K562 (cell line): ENCODE results near the gene MXD3. TPM values are rescaled to one million over a fixed set of nuclear protein-coding genes. Genes with fewer than 3 reads are reported as not detected.

Source experiments
- ELF2 ChIP-seq: fragments of 250-450 bp; sonication (Bioruptor Pico); IDR thresholded peaks from 2 replicates; pipeline ENCODE4 v1.5.0; 2021; ENCODE audit warnings: mild to moderate bottlenecking
- FOSL1 ChIP-seq: fragments of 200-800 bp; sonication (Bioruptor generic); conservative IDR thresholded peaks from 2 replicates; pipeline ENCODE4 v1.6.1; 2016; ENCODE audit warnings: missing genetic modification characterization, missing compliant biosample characterization
- GABPB1 ChIP-seq: sonication (generic); formaldehyde crosslinking; IDR thresholded peaks from 2 replicates; pipeline ENCODE4 v1.8.0; 2022; ENCODE audit warnings: mild to moderate bottlenecking, missing genetic modification reagents
- GATA2 ChIP-seq: sonication (generic); formaldehyde crosslinking; IDR thresholded peaks from 2 replicates; pipeline ENCODE4 v1.4.0; 2020; ENCODE audit warnings: mild to moderate bottlenecking, missing genetic modification reagents
- HDAC8 ChIP-seq: fragments of 450-650 bp; IDR thresholded peaks from 2 replicates; pipeline ENCODE4 v1.6.1; 2016; ENCODE audit warnings: mild to moderate bottlenecking, missing genetic modification characterization, moderate library complexity, missing compliant biosample characterization
- KDM4B ChIP-seq, 2 experiments: fragments of 450-650 bp in 1 of 2; sonication (generic) in 1 of 2; IDR thresholded peaks; 2 replicates each; pipeline ENCODE4 v1.6.1; 2016 to 2017; ENCODE audit warnings: borderline replicate concordance in 2 of 2, antibody characterized with exemption in 1 of 2, low read depth in 1 of 2, mild to moderate bottlenecking in 1 of 2
- MBD2 ChIP-seq: sonication (generic); IDR thresholded peaks from 2 replicates; pipeline ENCODE4 v1.6.1; 2016; ENCODE audit warnings: low read depth, borderline replicate concordance
- NFIX ChIP-seq: fragments of 250-450 bp; sonication (Bioruptor Pico); IDR thresholded peaks from 2 replicates; pipeline ENCODE4 v1.4.0; 2020; ENCODE audit warnings: low read depth, mild to moderate bottlenecking, moderate library complexity
- TOE1 ChIP-seq, 2 experiments: fragments of 450-650 bp in 1 of 2; sonication (generic) in 1 of 2; formaldehyde crosslinking in 1 of 2; IDR thresholded peaks; 2 replicates each; pipeline versions ENCODE4 v1.7.1 to v1.8.0; 2016 to 2022; ENCODE audit warnings: borderline replicate concordance in 2 of 2, mild to moderate bottlenecking in 2 of 2, antibody characterized with exemption in 1 of 2, inconsistent platforms in 1 of 2, low read depth in 1 of 2, missing genetic modification reagents in 1 of 2, moderate library complexity in 1 of 2
- ZFP1 ChIP-seq: fragments of 450-650 bp; formaldehyde crosslinking; IDR thresholded peaks from 2 replicates; pipeline ENCODE4 v1.4.0; 2020; ENCODE audit warnings: mild to moderate bottlenecking, mixed read lengths
- ZNF140 ChIP-seq: fragments of 250-450 bp; sonication (Bioruptor Pico); IDR thresholded peaks from 2 replicates; pipeline ENCODE4 v1.8.0; 2021; ENCODE audit warnings: moderate library complexity, mild to moderate bottlenecking, inconsistent platforms
- ZNF217 ChIP-seq: sonication (generic); formaldehyde crosslinking; IDR thresholded peaks from 2 replicates; pipeline ENCODE4 v1.8.0; 2022; ENCODE audit warnings: mild to moderate bottlenecking, missing genetic modification reagents
- ZNF668 ChIP-seq: fragments of 250-450 bp; sonication (Bioruptor Pico); IDR thresholded peaks from 2 replicates; pipeline ENCODE4 v1.8.0; 2022; ENCODE audit warnings: mild to moderate bottlenecking, inconsistent platforms
- ZNF75A ChIP-seq: fragments of 450-650 bp; formaldehyde crosslinking; IDR thresholded peaks from 2 replicates; pipeline ENCODE4 v1.4.0; 2020; ENCODE audit warnings: mild to moderate bottlenecking
- polyA plus RNA-seq, 8 experiments: library from polyadenylated mRNA; depleted of rRNA in 4 of 8; stranded (reverse) in 5 of 8; unstranded in 3 of 8; fragments of >200 nt; fragmentation: Nextera tagmentation in 2 of 8; fragmentation: Illumina TruSeq in 1 of 8; extraction: Ambion mirVana in 2 of 8; extraction: Trizol in 1 of 8; gene quantifications; 2 replicates each; pipeline versions ENCODE4 v1.2.1 to v1.2.3, GENCODE V29; 2011 to 2014; ENCODE audit warnings: inconsistent platforms in 1 of 8, missing spikeins in 1 of 8
- total RNA-seq, 7 experiments: library from RNA; depleted of rRNA in 6 of 7; stranded (reverse); fragments of >200 nt in 6 of 7; fragmentation: Illumina TruSeq in 2 of 7; extraction: Trizol in 2 of 7; gene quantifications; 2 replicates each; pipeline versions ENCODE4 v1.2.1 to v1.2.3, GENCODE V29; 2011 to 2021; ENCODE audit warnings: low replicate concordance in 1 of 7
- TF ChIP-seq, protein P1 (sequence below): sonication (generic); formaldehyde crosslinking; IDR thresholded peaks from 2 replicates; pipeline ENCODE4 v1.8.0; 2023; ENCODE audit warnings: mild to moderate bottlenecking, missing genetic modification reagents
- TF ChIP-seq, protein P2 (sequence below): IDR thresholded peaks from 2 replicates; pipeline ENCODE4 v1.6.1; 2011; ENCODE audit not compliant: insufficient read length; ENCODE audit errors: extremely low read depth
- TF ChIP-seq, protein P3 (sequence below), 2 experiments: fragments of 450-650 bp; conservative IDR thresholded peaks; 2 replicates each; pipeline ENCODE4 v1.6.1; 2017; ENCODE audit warnings: mild to moderate bottlenecking in 2 of 2, moderate library complexity in 2 of 2
- TF ChIP-seq, protein P4 (sequence below): fragments of 250-450 bp; sonication (Bioruptor Pico); IDR thresholded peaks from 2 replicates; pipeline ENCODE4 v1.9.0; 2021; ENCODE audit warnings: mild to moderate bottlenecking, inconsistent platforms

Gene MXD3
- total and polyA plus RNA-seq, 9 of the 15 experiments (the other 6 are each of a cell fraction or from before 2014, with no cell fraction given) = 0.28 to 24.8 (median 4.5) TPM

DNA sequence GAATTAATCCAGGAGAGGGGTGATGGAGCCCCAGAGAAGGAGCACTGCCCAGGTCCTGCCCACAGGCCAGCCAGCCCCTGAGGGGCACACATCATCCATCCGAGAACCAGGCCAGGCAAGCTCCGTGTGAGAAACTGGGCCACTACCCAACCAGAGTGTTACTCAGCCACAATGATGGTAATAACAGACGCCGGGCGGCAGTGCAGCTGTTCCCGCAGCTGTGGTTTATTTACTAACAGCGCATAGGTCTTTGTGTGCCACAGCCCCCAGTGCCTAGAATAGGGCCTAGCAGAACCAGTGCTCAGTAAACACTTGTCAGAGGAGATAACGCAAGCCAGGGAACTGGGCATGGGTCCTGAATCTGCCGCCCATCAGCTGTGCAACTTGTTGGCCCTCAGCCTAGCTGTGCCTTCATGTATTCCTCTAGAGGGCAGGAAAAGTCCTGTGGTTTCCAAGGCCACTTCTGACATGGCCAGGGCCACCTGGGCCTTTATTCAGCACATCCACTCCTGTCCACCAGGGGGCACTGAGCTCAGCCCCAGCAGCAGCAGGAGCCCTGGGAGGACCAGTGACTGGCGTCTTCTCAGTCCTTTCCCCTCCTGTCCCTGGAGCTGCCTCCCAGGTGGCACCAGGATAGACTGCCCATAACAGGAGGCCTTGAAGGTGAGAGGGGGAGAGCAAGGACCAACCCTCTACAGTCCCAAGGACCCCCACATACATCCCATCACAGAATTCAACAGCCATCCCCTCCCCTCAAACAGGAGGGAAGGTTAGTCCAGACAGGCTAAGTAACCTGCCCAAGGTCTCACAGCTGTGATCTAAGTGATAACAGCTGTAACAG is 2.1 kb downstream of the MXD3 start (continued):
- TF ChIP-seq, protein P1, sequence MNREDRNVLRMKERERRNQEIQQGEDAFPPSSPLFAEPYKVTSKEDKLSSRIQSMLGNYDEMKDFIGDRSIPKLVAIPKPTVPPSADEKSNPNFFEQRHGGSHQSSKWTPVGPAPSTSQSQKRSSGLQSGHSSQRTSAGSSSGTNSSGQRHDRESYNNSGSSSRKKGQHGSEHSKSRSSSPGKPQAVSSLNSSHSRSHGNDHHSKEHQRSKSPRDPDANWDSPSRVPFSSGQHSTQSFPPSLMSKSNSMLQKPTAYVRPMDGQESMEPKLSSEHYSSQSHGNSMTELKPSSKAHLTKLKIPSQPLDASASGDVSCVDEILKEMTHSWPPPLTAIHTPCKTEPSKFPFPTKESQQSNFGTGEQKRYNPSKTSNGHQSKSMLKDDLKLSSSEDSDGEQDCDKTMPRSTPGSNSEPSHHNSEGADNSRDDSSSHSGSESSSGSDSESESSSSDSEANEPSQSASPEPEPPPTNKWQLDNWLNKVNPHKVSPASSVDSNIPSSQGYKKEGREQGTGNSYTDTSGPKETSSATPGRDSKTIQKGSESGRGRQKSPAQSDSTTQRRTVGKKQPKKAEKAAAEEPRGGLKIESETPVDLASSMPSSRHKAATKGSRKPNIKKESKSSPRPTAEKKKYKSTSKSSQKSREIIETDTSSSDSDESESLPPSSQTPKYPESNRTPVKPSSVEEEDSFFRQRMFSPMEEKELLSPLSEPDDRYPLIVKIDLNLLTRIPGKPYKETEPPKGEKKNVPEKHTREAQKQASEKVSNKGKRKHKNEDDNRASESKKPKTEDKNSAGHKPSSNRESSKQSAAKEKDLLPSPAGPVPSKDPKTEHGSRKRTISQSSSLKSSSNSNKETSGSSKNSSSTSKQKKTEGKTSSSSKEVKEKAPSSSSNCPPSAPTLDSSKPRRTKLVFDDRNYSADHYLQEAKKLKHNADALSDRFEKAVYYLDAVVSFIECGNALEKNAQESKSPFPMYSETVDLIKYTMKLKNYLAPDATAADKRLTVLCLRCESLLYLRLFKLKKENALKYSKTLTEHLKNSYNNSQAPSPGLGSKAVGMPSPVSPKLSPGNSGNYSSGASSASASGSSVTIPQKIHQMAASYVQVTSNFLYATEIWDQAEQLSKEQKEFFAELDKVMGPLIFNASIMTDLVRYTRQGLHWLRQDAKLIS (CRISPR knock-in tag) = no peak
- TF ChIP-seq ZNF668 (CRISPR knock-in tag) (no peak), ZNF75A (no peak), TOE1 (IDR thresholded peaks at IDR 0.05; ENCODE audit: borderline replicate concordance) (no peak), TOE1 (CRISPR knock-in tag; IDR thresholded peaks at IDR 0.05; ENCODE audit: borderline replicate concordance, low read depth) (no peak), KDM4B (IDR thresholded peaks at IDR 0.05; ENCODE audit: borderline replicate concordance in 2 of 2, low read depth in 1 of 2) (no peak), ZNF217 (CRISPR knock-in tag) (no peak), FOSL1 (no peak), NFIX (no peak), ZNF140 (CRISPR knock-in tag) (no peak), GABPB1 (CRISPR knock-in tag) (no peak), GATA2 (CRISPR knock-in tag) (0 out of 2 replicates have a peak, but pooled peaks have one; percentile 32), MBD2 (no peak), ZFP1 (CRISPR knock-in tag) (no peak), HDAC8 (no peak), ELF2 (CRISPR knock-in tag) (no peak)
- TF ChIP-seq, protein P2, sequence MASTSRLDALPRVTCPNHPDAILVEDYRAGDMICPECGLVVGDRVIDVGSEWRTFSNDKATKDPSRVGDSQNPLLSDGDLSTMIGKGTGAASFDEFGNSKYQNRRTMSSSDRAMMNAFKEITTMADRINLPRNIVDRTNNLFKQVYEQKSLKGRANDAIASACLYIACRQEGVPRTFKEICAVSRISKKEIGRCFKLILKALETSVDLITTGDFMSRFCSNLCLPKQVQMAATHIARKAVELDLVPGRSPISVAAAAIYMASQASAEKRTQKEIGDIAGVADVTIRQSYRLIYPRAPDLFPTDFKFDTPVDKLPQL = no peak
- TF ChIP-seq, protein P3, sequence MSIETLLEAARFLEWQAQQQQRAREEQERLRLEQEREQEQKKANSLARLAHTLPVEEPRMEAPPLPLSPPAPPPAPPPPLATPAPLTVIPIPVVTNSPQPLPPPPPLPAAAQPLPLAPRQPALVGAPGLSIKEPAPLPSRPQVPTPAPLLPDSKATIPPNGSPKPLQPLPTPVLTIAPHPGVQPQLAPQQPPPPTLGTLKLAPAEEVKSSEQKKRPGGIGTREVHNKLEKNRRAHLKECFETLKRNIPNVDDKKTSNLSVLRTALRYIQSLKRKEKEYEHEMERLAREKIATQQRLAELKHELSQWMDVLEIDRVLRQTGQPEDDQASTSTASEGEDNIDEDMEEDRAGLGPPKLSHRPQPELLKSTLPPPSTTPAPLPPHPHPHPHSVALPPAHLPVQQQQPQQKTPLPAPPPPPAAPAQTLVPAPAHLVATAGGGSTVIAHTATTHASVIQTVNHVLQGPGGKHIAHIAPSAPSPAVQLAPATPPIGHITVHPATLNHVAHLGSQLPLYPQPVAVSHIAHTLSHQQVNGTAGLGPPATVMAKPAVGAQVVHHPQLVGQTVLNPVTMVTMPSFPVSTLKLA (conservative IDR thresholded peaks at IDR 0.05) = peak in 1 of 2 experiments; percentile 38; a peak in 1 of 4 replicates
- TF ChIP-seq, protein P4, sequence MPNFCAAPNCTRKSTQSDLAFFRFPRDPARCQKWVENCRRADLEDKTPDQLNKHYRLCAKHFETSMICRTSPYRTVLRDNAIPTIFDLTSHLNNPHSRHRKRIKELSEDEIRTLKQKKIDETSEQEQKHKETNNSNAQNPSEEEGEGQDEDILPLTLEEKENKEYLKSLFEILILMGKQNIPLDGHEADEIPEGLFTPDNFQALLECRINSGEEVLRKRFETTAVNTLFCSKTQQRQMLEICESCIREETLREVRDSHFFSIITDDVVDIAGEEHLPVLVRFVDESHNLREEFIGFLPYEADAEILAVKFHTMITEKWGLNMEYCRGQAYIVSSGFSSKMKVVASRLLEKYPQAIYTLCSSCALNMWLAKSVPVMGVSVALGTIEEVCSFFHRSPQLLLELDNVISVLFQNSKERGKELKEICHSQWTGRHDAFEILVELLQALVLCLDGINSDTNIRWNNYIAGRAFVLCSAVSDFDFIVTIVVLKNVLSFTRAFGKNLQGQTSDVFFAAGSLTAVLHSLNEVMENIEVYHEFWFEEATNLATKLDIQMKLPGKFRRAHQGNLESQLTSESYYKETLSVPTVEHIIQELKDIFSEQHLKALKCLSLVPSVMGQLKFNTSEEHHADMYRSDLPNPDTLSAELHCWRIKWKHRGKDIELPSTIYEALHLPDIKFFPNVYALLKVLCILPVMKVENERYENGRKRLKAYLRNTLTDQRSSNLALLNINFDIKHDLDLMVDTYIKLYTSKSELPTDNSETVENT (CRISPR knock-in tag) = no peak
